HG03159 (cell line): ENCODE data around the gene PDE4D.

ENCODE experiments used
- ATAC-seq: cut with Tn5 transposase; IDR thresholded peaks from one replicate; pipeline ENCODE4 v1.9.1; 2021; ENCODE audit warnings: mild to moderate bottlenecking, moderate library complexity; ENCODE audit not compliant: unreplicated experiment

PDE4D gene

DNA sequence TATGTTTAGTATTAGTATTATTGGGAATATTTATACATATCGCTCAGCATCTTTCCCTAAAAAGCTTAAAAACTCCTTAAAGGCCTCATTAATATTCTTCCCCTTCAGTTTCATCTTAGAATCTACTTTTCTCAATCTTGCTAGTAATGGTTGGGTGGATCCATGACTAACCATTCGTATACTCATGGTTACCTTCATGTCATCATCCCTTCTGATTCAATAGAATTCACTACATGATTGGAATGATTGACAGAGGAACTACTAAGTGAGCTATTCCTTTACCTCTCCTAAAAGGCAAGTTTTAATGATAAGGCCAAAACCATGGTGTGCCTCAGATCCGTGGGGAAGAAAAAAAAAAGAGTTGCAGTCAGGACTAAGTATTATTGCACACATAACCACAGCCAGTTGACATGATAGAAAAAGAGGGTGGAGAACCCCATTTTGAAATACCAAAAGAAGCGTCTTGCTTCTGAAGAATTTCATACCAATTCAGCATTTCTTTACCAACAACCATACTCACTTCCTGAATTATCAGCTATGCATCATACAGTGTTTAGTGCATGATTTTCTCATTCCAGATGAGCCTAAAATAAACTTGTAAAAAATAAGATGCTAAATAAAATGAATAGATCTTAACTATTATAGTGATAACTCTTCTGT is 624.6 kb downstream of the PDE4D start:
- ATAC-seq: no peak

DNA sequence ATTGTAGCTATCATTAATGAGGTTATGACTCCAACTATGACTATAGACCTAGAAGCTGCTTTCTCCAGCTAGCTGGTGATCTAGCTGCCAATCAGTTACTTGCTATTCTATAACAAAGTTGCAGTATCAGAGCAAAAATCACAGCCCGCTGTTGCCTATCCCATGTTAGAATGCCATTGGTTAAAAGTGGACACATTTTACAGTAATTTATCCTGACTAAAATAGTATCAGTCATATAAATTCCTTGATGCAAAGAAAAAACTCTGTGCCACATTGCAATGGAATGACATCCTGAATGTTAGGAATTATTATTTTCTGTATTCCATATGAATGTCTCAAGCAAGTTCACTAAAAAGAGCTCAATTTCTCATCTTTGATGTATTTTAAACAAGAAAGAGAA is 626.5 kb downstream of the PDE4D start:
- ATAC-seq: no peak

DNA sequence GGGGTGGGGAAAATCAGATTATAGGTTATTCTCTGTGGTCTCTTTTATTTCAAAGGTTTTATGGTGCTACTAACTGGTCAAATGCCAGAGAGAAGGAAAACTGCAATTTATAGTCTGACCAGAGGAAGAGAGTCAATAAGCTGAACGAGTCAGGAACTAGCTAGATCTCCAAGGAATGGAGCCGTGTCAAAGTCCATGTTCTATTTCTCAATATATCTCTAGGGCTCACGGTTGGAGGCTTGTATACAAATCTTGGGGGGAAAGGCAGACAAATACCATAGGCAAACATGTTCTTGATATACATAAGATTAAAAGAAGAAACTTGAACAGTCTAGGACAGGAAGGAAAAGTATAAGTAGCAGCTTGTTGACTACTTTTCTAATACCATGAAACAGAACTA is 627.1 kb downstream of the PDE4D start:
- no peak for ATAC-seq

DNA sequence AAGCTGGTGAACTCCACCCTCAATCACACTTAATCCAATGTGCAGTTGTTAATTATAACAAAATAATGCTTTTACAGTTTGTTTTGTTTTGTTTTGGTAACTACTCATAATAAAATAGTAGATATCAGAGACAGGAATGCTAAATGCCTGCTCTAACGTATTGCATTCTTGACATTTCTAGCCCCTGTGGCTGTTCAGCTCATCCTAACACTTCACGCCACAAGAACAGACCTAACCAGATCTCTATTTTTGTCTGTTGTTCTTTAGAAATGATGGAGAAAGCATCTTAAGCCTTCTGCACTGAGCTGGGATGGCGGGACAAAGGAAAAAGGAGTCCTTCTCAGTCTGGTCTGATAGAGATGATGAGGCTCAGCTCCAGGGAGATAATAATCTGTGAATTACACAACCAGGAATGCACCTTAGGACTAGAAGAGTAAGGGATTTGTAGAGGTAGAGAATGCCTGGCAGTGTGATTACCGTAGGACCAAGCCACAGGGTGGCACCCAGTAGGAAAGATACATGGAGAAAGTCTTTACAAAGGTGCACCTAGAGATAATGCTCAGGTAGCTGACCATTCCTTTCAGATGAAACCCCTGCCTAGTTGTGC is 628.8 kb downstream of the PDE4D start:
- no peak for ATAC-seq

DNA sequence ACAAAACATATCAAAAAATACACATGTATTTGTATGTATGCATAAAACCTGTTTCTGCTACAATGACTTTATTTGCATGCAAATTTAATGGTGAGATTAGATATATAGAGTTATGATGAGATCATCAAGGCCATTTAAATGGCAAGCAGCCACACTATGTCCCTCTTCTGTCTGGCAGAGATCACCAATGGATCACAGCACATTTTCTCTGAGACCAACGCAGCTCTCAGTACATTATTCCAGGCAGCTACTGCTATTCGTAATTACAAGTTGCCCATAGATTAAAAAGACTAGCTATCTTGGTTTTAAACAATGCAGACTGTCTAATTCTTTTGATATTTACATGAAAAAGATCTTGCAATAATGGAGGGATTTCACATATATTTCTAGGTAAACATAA is 629.5 kb downstream of the PDE4D start:
- no peak for ATAC-seq

DNA sequence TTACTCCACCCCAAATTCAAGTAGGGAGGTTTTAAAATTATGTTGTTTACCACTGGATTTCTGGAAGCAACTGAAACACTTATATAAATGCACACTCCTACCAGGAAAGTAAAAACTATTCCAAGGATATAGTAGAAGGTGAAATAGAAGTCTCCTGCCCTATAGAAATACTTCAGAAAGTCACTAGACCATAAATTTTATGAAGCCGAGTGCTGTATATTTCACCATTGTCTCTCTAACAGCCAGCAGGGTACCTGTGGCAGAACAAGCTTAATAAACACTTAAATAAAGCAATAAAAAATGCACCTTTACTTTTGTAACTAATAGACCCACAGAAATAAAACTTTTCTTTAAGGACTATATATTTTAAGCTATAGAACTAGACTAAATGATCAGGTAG is 631.6 kb downstream of the PDE4D start:
- ATAC-seq: no peak

DNA sequence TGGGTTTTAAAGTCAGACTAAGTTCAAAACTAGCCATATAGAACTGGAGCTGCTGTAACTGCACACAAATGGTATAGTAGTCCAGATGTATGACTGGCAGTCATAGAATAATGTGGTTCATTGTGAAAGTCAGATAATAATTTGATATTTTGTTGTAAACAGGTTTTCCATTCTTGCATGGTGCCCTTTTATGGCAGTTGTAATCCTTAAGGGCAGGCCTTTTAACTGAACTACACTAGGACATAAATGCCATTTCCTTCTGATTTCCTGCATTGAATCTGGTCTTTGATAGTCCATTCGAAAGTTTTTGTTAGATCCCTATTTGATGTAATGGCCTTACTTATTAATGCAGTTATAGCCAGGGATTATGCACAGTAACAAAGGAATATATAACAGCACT is 632.6 kb downstream of the PDE4D start:
- ATAC-seq: no peak

DNA sequence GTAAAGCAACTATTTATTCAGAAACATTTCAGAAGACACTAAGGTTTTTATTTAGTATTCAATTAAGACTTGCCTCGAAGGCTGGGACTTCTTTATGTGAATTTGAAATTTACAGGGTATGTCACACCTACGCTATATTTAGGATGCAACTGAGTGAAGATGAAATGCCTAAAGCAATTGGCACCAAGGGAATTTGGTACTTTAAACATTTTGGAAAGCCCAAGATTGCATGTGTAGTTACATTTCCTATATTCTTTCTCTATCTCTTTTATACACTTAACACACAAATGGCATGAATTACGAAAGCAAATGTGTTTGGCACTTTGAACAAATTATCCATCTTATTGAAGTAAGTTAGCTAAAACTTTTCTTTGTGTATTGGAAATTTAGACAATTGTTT is 633.3 kb downstream of the PDE4D start:
- ATAC-seq: no peak

DNA sequence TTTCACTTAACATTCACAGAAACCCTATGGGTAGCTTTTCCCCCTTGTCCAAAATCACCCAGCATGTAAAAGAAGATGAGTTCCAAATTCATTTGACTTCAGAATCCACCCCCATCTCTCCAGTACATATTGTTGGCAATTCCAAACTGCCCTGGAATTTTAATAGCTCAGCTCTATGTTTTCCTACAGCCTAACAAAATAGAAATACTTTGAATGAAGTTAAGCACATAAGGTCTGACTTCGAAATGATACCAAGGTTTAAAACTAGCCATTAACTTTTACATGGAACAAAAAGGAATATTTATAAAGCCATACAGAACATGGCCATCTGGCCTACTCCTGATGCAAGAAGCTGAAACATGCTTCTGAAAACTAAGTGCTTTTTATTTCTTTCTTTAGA is 634.3 kb downstream of the PDE4D start:
- no peak for ATAC-seq

DNA sequence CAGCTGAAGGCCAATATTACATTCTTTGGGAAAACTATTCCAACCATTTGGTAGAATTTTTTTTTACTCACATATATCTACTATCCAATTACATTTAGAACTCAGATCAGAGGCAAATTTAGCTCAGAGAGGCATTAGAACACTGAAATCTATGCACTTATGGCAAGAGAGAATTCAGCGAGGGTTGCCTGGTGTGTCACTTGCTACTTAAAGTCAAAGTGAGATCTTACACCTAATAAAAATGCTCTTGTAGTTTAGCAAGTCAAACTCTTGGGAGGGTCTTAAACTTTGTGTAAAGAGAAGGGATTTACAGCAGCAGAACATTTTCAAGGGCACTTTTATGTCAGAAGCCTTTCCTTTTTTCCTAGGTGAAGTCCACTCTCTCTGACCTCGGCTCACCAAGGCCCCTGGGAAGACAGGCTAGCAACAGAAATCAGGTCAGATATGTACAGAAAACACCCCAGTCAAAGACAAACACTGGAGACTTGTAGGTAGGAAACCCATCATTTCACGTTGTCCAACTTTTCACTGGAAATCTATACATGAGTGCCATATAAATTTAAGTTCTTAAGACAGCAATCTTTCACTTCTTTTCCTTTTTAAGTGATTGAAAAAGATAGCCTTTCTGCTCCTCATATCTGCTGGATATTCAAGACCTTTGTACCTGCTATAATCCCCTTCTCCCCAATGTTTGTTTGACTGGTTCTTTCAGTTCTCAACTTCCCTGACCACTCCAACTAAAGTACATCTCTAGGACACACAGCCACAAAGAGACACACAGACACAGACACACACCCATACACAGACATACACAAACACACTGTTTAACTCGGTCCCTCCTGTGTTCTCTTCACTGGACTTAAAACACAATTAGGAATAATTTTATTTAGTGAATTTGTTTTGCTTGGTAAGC is 635.8 kb downstream of the PDE4D start:
- ATAC-seq: no peak

DNA sequence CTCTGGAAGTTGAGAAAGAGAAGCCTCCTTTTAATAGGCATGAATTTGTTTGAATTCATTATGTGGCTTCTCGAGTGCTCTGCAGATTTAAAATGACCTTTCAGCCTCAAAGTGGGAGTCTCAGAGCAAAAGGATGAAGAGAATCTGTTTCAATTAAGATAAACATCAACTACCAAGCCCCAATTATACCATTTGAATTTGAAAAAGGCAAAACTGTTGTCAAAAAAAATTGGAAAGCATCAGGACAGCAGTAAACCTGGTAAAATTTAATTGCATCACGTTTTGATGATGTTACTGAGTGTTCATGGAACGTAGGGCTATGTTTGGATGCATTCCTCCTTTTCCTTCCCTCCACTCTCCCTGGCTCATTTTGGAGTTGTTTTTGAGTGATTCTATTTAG is 637.2 kb downstream of the PDE4D start:
- no peak for ATAC-seq

DNA sequence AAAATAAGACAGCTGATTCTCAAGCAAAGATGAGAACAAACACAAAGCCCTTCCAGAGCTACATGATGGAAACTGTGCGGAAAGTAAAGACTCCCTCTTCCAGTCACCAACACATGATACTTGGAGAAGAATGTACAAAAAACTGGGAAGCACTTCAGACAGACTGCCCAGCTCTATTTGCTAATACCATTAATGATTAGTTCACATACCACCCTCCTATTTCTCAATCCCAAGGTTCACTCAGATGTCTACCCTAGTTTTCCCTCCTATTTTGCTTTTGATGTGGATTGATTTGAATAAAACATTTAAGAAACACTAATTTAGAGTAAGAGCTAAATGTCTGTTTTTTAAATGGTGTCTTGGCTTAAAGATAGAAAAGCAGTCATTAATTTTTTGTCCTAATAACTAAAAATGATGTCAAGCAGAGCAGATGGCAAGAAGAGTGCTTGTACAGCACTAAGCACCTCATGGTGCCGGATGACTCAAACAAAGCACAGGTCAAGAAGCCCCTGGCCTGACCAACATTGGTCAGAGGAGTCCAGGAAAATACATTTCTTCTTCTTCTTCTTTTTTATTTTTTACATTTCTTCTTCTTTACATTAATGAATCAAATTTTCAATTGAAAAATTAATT is 639.4 kb downstream of the PDE4D start:
- ATAC-seq: no peak

DNA sequence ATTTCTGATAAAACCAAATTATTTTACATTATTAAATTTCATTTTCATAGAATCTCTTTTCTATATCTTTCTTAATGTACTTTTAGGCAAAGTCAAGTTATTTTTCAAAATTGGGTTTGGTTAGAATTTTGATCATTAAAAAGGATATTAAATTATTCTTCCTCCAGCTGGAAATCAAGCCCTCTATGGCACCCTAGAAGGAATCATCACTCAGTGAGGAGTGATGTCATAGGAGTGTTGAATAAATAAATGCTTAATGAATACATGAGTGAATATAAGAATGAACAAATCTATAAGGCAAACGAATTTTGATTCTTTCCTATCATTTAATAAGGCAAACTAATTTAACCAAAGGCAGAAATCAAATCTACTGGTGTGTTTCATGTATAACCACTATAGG is 639.9 kb downstream of the PDE4D start:
- no peak for ATAC-seq

DNA sequence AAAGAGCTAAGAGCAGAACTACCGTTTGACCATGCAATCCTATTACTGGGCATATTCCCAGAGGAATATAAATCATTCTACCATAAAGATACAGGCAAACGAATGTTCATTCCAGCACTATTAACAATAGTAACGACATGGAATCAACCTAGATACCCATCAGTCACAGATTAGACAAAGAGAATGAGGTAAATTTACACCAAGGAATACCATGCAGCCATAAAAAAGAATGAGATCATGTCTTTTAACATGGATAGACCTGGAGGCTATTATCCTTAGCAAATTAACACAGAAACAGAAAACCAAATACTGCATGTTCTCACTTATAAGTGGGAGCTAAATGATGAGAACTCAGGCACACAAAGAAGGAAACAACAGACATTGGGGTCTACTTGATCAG is 641.9 kb downstream of the PDE4D start:
- no peak for ATAC-seq

DNA sequence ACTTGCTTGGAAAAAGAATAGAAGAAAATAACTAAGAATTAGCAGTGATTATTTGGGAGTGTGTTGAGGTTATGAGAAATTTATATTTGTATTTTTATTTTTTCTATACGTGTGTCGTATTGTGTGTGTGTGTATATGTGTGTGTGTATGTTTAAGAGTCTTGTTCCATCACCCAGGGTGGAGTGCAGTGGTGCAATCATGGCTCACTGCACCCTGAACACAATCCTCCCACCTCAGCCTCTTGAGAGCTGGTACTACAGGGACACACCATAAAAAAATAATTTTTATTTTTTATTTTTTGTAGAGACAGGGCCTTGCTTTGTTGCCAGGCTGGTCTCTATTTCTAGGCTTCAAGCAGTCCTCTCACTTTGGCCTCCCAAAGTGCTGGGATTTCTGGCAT is 643.8 kb downstream of the PDE4D start:
- ATAC-seq: no peak

DNA sequence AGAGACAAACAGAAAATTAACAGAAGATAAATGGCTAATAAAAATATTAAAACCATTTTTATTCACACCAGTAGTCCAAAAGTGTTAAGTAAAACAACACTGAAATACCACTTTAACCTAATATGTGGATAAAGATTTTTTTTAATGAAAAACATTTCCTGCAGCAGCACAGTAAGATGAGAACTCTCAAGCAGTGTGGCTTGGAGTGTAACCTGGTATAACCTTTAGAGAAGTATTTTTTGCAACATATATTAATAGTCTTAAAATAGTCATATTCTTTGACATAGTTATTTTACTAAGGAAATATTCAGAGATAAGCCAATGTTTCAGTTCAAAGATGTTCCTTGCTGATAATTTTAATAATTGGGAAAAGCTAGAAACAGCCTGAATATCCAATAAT is 644.4 kb downstream of the PDE4D start:
- no peak for ATAC-seq

DNA sequence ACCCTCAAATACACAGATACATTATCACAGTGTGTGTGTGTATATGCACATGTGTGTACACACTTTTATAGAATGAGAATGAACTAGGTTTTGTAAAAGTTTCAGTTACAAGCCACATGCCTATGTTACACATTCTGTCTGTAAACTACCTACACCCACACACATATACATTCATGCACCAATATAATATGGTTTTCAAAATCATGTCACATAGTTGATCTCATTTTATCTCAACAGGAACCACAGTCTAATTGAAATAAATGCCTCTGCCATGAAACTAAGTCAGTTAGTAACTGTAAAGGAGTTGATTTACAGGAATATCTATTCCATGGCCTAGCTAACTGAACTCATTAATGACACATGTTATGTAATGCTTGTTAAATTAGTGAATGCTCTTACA is 646.6 kb downstream of the PDE4D start:
- ATAC-seq: no peak

DNA sequence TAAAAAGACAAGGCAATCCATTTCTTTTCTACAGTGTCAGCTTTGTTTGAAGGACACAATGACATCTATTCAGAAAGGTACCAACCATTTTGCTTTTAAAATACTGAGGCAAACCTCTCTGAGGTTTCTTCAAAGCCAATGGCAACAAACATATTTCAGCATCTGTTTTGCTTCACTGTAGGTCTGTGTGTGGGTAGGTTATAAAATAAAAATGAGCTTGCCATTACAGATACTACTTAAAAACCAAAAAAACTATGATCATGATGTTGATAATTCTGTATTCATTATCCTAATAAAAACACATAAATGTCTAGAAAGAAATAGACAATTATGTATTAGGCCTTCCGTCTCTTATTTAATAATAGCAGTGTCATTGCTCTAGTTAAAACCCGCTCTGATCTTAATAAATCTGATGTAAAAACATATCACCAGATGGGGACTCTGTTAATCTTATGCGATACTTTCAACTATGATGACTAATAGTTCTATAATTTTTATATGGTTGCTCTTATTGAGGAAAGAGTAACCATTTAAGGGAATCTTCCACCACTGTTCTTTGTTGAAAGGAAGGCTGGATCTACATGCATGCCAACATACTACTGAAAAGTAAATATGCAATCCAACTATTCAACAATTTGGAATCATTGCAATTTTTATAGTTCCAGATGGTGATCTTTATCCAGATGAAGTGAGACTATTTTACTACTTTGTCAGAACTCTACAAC is 647.2 kb downstream of the PDE4D start:
- ATAC-seq: no peak

DNA sequence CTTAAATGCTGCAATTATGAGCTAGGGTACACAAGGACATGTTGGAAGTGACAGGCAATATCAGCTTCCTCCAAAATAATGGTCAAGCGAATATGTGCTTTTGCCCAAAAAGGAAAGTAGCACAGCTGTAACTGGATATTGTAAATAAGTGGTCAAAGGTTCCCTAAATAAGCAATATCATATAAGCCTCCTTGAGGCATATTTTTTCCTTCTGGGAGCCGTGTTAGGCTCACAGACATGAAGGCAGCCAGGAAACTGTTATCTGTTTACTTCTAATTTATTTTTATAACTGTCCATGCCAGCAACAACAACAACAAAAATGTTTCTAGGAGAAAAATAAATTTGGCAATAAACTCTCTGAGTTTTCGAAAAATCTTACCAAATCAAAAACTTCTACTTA is 648.3 kb downstream of the PDE4D start:
- ATAC-seq: no peak

DNA sequence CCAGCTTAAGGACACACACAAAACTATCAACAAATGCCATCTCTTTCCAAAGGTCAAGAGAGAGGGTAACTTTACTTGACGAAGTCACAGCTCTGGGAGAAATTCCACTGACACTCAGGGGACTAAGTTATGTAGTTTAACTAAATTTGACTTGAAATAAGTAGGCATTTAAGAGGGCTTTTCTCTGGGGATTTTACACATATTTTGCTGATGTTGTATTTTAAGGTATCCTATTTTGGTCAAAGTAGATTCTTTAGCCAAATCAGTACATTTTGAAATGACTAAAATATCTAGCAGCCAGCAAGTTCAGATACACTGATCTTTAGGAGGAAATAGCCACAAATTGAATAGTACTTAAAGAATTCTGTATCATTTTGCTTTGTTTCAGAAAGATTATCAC is 652.0 kb downstream of the PDE4D start:
- ATAC-seq: no peak

DNA sequence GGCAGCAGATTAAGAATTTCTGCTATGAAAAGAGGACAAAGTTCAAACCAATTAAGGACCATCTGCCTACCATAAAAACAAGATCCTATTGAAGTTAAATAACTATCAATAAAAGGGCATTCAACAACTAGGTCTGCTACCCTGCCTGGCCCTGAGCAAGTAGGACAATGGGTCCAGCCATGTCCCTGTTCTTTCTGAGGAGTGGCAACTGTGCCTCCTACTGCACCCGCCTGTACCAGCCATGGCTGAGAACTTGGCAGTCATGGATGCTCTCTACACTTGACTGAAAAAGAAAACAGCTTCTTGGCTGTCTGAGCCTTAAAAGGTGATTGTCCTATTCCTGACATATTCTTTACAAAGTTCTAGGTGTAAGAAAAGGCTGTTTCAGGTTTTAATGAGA is 652.4 kb downstream of the PDE4D start:
- ATAC-seq: no peak
